Colonic mucosa (tissue), 4 donors: ENCODE data around the gene LRRC51. TPM values are rescaled to one million over a fixed set of nuclear protein-coding genes. Genes with fewer than 3 reads are reported as not detected.

ENCODE experiments used
- DNase-seq: peaks from one replicate; pipeline ENCODE4 v3.0.0-alpha.2; 2020
- H3K27ac ChIP-seq: fragments of 200-600 bp; one replicate; pipeline ENCODE4 v1.8.0; 2021
- H3K27me3 ChIP-seq: fragments of 200-600 bp; one replicate; pipeline ENCODE4 v1.8.0; 2021
- H3K36me3 ChIP-seq: fragments of 200-600 bp; one replicate; pipeline ENCODE4 v1.8.0; 2021
- H3K4me1 ChIP-seq: fragments of 200-600 bp; one replicate; pipeline ENCODE4 v1.8.0; 2021; ENCODE audit warnings: mild to moderate bottlenecking
- H3K4me3 ChIP-seq: fragments of 200-600 bp; one replicate; pipeline ENCODE4 v1.8.0; 2021
- H3K9ac ChIP-seq, 2 donors: one replicate each; pipeline ENCODE4 v1.7.0; 2013; ENCODE audit warnings: control low read depth in 2 of 2, low read depth in 2 of 2, low read length in 2 of 2
- H3K9me3 ChIP-seq: fragments of 200-600 bp; one replicate; pipeline ENCODE4 v1.8.0; 2021
- CTCF ChIP-seq: fragments of 200-600 bp; IDR thresholded peaks from one replicate; pipeline ENCODE4 v1.8.0; 2022; ENCODE audit warnings: antibody characterized with exemption, mild to moderate bottlenecking
- intact Hi-C: fragments of 100-400 bp; cut with DNase I; formaldehyde crosslinking; loops from one replicate; pipeline ENCODE4 v1.14.1; 2022
- total RNA-seq, 2 donors: library from RNA; stranded (reverse); fragmentation: NEBNext Ultra II Directional in 1 of 2; extraction: Animal tissue kit (Norgen Biotek cat#: 25700) in 1 of 2; gene quantifications; one replicate each; pipeline ENCODE4 v1.2.1, GENCODE V29; 2021
- donor health status: healthy.
- donor health status: DM: no; HTN: no; CAD: no.
- donor health status: DM: no; HTN: no; CAD: no.

Gene LRRC51
- total RNA-seq, 2 donors from 2014 or later, result 6.2 to 10.9 TPM

- peaks cover 6% of the 10 kb centered on the region for H3K4me1 ChIP-seq
Measured at GRCh38 chr11:72066855-72067254, 13.8 kb upstream of the LRRC51 start.

GRCh38 chr11:72067266-72067665 lies 13.4 kb upstream of the LRRC51 start:
- H3K4me1 ChIP-seq, result peaks cover 6% of the 10 kb centered on the region
- H3K9me3 ChIP-seq, result no peaks in the 10 kb centered on the region
- no peak for DNase-seq
- no peaks in the 10 kb centered on the region for H3K36me3 ChIP-seq
- H3K4me3 ChIP-seq, result no peak overlapping the region
- no peak overlapping the region for H3K9ac ChIP-seq
- intact Hi-C loops, result no loop called here
- TF ChIP-seq CTCF, result no peak
- peak overlapping the region; percentile 3 for H3K27ac ChIP-seq
- no peaks in the 10 kb centered on the region for H3K27me3 ChIP-seq

More at GRCh38 chr11:72066855-72067254, 13.8 kb upstream of the LRRC51 start:
- TF ChIP-seq CTCF, result no peak
- Histone ChIP-seq H3K4me3 (no peak overlapping the region), H3K27ac (peak overlapping the region; percentile 3), H3K9me3 (no peaks in the 10 kb centered on the region), H3K36me3 (no peaks in the 10 kb centered on the region), H3K27me3 (no peaks in the 10 kb centered on the region), H3K9ac (no peak overlapping the region)
- DNase-seq, result no peak
- intact Hi-C loops, result no loop called here

DNA sequence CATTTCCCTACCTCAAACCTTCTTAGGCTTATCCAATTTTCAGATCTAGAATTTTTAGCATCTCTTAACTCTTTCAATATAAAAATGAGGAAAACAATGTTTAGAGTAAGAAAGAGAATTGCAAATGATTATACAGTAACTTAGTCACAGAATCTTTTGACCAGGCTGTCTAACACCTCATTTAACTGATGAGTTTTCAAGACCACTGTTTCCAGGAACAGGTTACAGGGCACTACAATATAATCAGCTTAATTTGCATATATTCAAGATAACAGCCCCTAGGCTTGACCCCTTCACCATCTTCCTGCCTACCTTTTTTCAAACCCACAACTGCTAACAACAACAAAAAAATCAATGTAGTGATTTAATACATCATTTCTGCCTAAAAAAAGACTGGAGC lies 13.0 kb upstream of the LRRC51 start:
- no peaks in the 10 kb centered on the region for H3K9me3 ChIP-seq
- no peak overlapping the region for H3K4me3 ChIP-seq
- intact Hi-C loops, result no loop called here
- H3K27ac ChIP-seq, result no peak overlapping the region
- DNase-seq, result no peak
- H3K27me3 ChIP-seq, result no peaks in the 10 kb centered on the region
- H3K4me1 ChIP-seq, result peaks cover 6% of the 10 kb centered on the region
- no peak for TF ChIP-seq CTCF
- no peak overlapping the region for H3K9ac ChIP-seq
- H3K36me3 ChIP-seq, result no peaks in the 10 kb centered on the region

GRCh38 chr11:72069200-72069599 lies 11.4 kb upstream of the LRRC51 start:
- Histone ChIP-seq H3K4me3 (no peak overlapping the region), H3K36me3 (no peaks in the 10 kb centered on the region), H3K9me3 (no peaks in the 10 kb centered on the region), H3K9ac (peak overlapping the region; percentile 38 to 40), H3K4me1 (peaks cover 6% of the 10 kb centered on the region), H3K27ac (peak overlapping the region; percentile 87), H3K27me3 (no peaks in the 10 kb centered on the region)
- no peak for TF ChIP-seq CTCF
- intact Hi-C loops, result no loop called here
- no peak for DNase-seq

GRCh38 chr11:72069787-72070251 lies 10.8 kb upstream of the LRRC51 start:
- DNase-seq, result peak; percentile 87
- Histone ChIP-seq H3K4me1 (peaks cover 6% of the 10 kb centered on the region), H3K9me3 (no peaks in the 10 kb centered on the region), H3K27ac (peak overlapping the region; percentile 87), H3K9ac (peak overlapping the region; percentile 38 to 40), H3K4me3 (no peak overlapping the region), H3K27me3 (no peaks in the 10 kb centered on the region), H3K36me3 (no peaks in the 10 kb centered on the region)
- TF ChIP-seq CTCF, result no peak
- intact Hi-C loops, result no loop called here

- no peaks in the 10 kb centered on the region for H3K9me3 ChIP-seq
- H3K36me3 ChIP-seq, result no peaks in the 10 kb centered on the region
- intact Hi-C loops, result no loop called here
- no peak for DNase-seq
- H3K9ac ChIP-seq, result peak overlapping the region; percentile 38 to 40
- H3K4me1 ChIP-seq, result peaks cover 6% of the 10 kb centered on the region
- H3K27me3 ChIP-seq, result no peaks in the 10 kb centered on the region
- H3K27ac ChIP-seq, result peak overlapping the region; percentile 87
- H3K4me3 ChIP-seq, result no peak overlapping the region
- TF ChIP-seq CTCF, result no peak
Measured at GRCh38 chr11:72070491-72070890, 10.2 kb upstream of the LRRC51 start.
